ENCODE data around the gene RABAC1.

Gene RABAC1

GRCh38 chr19:41958367-41959055, 610 bp downstream of the RABAC1 start:
- TF ChIP-seq POLR2AphosphoS5 (IDR thresholded peaks at IDR 0.05; ENCODE audit: low read depth, low read length) (no peak; the same call in 1 of the 2 replicates), FOXP2 (optimal IDR thresholded peaks at IDR 0.05; ENCODE audit: borderline replicate concordance, extremely low read depth, extremely low read length, insufficient read depth) (no peak), TAF1 (IDR thresholded peaks at IDR 0.05; ENCODE audit: borderline replicate concordance, insufficient read depth, low read length) (0 out of 2 replicates have a peak, but pooled peaks have one; percentile 31), REST (IDR thresholded peaks at IDR 0.05; ENCODE audit: insufficient read depth in 1 of 2, low read depth in 2 of 2, low read length in 2 of 2) (no peak), SIN3A (IDR thresholded peaks at IDR 0.05; ENCODE audit: borderline replicate concordance, insufficient read depth, low read length) (no peak)

- TF ChIP-seq TAF1 (IDR thresholded peaks at IDR 0.05; ENCODE audit: borderline replicate concordance, insufficient read depth, low read length) (no peak), SIN3A (IDR thresholded peaks at IDR 0.05; ENCODE audit: borderline replicate concordance, insufficient read depth, low read length) (no peak), FOXP2 (optimal IDR thresholded peaks at IDR 0.05; ENCODE audit: borderline replicate concordance, extremely low read depth, extremely low read length, insufficient read depth) (no peak), POLR2AphosphoS5 (IDR thresholded peaks at IDR 0.05; ENCODE audit: low read depth, low read length) (no peak), REST (IDR thresholded peaks at IDR 0.05; ENCODE audit: insufficient read depth in 1 of 2, low read depth in 2 of 2, low read length in 2 of 2) (no peak)
These were observed 1.2 kb downstream of the RABAC1 start for GRCh38 chr19:41957838-41958366.

GRCh38 chr19:41957161-41957837, 1.8 kb downstream of the RABAC1 start:
- TF ChIP-seq FOXP2 (optimal IDR thresholded peaks at IDR 0.05; ENCODE audit: borderline replicate concordance, extremely low read depth, extremely low read length, insufficient read depth): no peak
- TF ChIP-seq TAF1 (IDR thresholded peaks at IDR 0.05; ENCODE audit: borderline replicate concordance, insufficient read depth, low read length): no peak
- no peak for TF ChIP-seq REST (IDR thresholded peaks at IDR 0.05; ENCODE audit: insufficient read depth in 1 of 2, low read depth in 2 of 2, low read length in 2 of 2)
- TF ChIP-seq SIN3A (IDR thresholded peaks at IDR 0.05; ENCODE audit: borderline replicate concordance, insufficient read depth, low read length): no peak
- no peak for TF ChIP-seq POLR2AphosphoS5 (IDR thresholded peaks at IDR 0.05; ENCODE audit: low read depth, low read length)

GRCh38 chr19:41956621-41957020, 2.5 kb downstream of the RABAC1 start:
- no peak for TF ChIP-seq FOXP2 (optimal IDR thresholded peaks at IDR 0.05; ENCODE audit: borderline replicate concordance, extremely low read depth, extremely low read length, insufficient read depth)
- no peak for TF ChIP-seq SIN3A (IDR thresholded peaks at IDR 0.05; ENCODE audit: borderline replicate concordance, insufficient read depth, low read length)
- no peak for TF ChIP-seq TAF1 (IDR thresholded peaks at IDR 0.05; ENCODE audit: borderline replicate concordance, insufficient read depth, low read length)
- TF ChIP-seq POLR2AphosphoS5 (IDR thresholded peaks at IDR 0.05; ENCODE audit: low read depth, low read length): no peak
- no peak for TF ChIP-seq REST (IDR thresholded peaks at IDR 0.05; ENCODE audit: insufficient read depth in 1 of 2, low read depth in 2 of 2, low read length in 2 of 2)
